ENCODE measurements around the gene FFAR3. TPM values are rescaled to one million over a fixed set of nuclear protein-coding genes. Genes with fewer than 3 reads are reported as not detected.

FFAR3 gene
- total RNA-seq, 2 experiments from 2014 or later: 4.9 to 5.3 TPM

DNA sequence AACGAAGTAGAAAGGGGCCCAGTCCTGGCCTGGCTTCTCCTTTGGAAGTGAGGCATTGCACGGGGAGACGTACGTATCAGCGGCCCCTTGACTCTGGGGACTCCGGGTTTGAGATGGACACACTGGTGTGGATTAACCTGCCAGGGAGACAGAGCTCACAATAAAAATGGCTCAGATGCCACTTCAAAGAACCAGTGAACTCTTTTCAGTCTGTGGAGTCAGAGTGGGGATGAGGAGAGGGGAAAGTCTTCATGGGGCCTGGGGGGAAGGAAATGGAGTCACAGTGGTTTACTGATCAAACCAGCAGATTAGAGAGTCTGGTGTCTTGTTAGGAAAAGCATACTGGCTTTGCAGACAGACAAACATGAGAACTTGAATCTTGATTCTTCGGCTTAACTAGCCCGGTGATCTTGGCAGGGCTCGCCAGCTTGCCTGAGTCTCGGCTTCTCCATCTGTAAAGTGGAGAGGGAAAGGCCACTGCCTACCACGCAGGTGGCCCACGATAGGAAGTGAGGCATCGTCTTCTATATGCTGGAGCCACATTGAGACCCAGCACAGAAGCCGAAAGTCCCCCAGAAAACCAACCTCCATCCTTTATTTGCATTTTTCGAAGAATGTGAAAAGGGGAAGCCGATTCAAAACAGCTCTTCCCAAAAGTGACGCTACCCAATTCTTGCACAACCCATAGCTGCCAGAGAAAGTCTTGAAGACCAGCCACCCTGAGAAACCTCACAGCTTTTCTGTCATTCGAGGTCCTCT is 10.9 kb upstream of the FFAR3 start, which contains the start of gene FFAR1:
Gene FFAR1 (plus strand): TSS at position 732 of the 759 bp plus-strand sequence. CDS start 3,650 bp downstream, outside the sequence.
- Mint-ChIP-seq H3K27ac (peak within 1 kb of the TSS; percentile 98), H3K27me3 (ENCODE audit: low read depth) (peaks cover 2% of the 10 kb centered on the region), H3K4me1 (ENCODE audit: low read depth) (peaks cover 32% of the 10 kb centered on the region), H3K9me3 (no peaks in the 10 kb centered on the region), H3K36me3 (ENCODE audit: low read depth) (no peaks in the 10 kb centered on the region), H3K4me3 (peak within 1 kb of the TSS; percentile 46)
- CTCF ChIA-PET: interaction anchor here (0.6 to 1.5 kb wide), 5 partner anchors 10 to 157 kb away, joined by 3 to 8 read pairs (median 5); no protein-coding TSS in a partner anchor
- DNase-seq: peak; percentile 91
- intact Hi-C loops (cut with micrococcal nuclease): loop anchor here (1.0 to 2.0 kb wide), 7 partner anchors 14 to 364 kb away; partner anchors contain the start of gene LSR

DNA sequence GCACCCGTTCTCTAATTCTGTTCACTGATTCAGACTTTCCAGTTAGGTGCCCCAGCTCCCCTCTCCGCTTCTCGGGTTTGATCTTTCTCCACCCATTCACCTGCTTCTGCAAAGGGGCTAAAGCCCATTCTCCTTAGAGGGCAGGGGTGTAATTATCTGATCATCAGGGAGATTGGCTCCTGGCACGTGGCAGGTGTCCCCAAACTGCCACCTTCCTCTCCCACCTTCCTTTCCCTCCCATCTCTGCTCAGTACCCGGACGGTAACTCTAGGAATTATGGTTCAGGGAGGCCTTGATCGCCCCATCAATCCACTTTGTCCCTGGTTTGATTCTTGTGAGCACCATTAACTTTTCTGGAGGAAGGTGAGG is 10.3 kb upstream of the FFAR3 start:
- Mint-ChIP-seq H3K36me3 (ENCODE audit: low read depth) (no peaks in the 10 kb centered on the region), H3K27ac (peak overlapping the region; percentile 98), H3K27me3 (ENCODE audit: low read depth) (peaks cover 2% of the 10 kb centered on the region), H3K4me3 (peak overlapping the region; percentile 46), H3K9me3 (no peaks in the 10 kb centered on the region), H3K4me1 (ENCODE audit: low read depth) (peaks cover 36% of the 10 kb centered on the region)
- no peak for DNase-seq
- intact Hi-C loops (cut with micrococcal nuclease): loop anchor here (1.0 to 2.0 kb wide), 7 partner anchors 15 to 363 kb away; partner anchors contain the start of gene LSR
- CTCF ChIA-PET: interaction anchor here (0.6 to 1.5 kb wide), 4 partner anchors 10 to 156 kb away, joined by 4 to 8 read pairs (median 6); no protein-coding TSS in a partner anchor

DNA sequence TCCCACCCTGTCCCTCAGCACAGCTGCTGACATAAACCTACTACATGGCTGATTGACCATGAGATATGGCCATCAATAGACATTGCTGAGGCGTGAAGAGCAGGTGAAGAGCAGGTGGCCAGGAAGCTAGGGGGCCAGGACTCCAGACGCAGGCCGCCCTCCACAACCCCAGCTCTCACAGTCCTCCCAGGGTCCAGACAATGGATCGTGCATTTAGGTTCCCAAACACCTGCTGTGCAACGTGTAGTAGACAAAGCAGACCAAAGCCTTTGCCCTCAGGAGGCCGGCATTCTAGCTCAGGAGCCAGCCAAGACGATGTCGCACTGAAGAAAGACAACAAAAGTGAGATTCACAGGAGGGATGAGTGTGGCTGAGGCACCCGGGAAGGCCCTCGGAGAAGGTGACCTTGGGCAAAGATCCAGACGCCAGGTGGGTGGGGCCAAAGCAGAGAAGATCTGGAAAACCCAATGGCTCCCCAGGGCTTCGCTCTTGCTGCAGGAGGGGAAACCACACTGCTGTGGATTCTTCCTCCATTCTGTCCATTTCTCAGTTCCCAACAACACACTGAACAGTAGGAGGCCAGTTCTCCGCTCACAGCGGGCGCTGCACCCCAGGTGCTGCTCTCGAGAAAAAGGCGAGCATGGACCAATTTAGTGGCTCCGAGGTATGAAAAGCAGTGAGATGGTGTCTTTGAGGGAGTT is 9.2 kb upstream of the FFAR3 start:
- Mint-ChIP-seq H3K4me3 (no peak overlapping the region), H3K9me3 (no peaks in the 10 kb centered on the region), H3K36me3 (ENCODE audit: low read depth) (no peaks in the 10 kb centered on the region), H3K27me3 (ENCODE audit: low read depth) (peaks cover 2% of the 10 kb centered on the region), H3K4me1 (ENCODE audit: low read depth) (peaks cover 38% of the 10 kb centered on the region), H3K27ac (peak overlapping the region; percentile 9)
- DNase-seq: no peak
- intact Hi-C loops (cut with micrococcal nuclease): no loop called here
- CTCF ChIA-PET: interaction anchor here (0.7 to 1.6 kb wide), 2 partner anchors 146 to 199 kb away, joined by 3 to 8 read pairs; no protein-coding TSS in a partner anchor

DNA sequence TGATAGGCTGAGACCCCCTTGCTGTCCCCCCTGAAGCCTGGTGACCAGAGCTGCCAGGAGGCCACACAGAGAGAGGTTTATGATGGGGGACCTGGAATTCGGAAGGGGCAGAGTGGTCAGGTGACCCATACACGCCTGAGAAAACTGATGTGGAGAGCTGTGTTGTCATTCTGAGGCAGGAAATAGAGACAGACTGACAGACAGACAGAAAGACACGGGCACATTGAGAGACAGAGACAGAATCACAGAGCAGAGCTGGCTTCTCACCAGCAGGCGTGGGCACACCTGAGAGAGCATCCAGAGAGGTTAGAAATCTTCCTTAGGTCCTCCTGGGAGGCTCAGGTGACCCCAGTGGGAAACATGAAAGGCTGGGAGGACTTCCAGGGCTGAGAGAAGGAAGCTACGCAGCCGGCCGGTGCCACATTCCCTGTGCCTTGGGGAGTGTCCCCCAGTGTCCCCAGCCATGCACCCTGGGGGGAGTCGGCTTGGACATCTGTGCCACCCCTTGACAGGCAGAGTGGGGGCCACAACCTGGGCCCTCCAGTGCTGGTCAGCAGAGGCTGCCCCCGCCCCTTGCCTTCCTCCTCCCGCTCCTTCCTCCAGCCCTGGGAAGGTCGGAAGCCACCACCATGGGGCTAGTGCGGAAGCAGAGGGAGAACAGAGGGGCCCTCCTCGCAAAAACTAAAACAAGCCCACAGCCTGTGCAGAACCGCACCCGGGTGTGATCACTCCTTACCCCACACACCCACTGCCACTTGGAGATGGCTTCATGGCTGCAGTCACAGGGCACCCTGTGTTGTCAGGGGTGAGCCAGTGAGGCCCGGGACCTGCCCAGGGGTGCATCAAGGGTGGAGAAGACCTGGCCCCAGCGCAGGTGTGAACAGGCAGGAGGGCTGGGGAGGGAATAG is 8.4 kb upstream of the FFAR3 start:
- Mint-ChIP-seq H3K4me3 (no peak overlapping the region), H3K36me3 (ENCODE audit: low read depth) (no peaks in the 10 kb centered on the region), H3K9me3 (no peaks in the 10 kb centered on the region), H3K4me1 (ENCODE audit: low read depth) (peaks cover 38% of the 10 kb centered on the region), H3K27ac (peak overlapping the region; percentile 9), H3K27me3 (ENCODE audit: low read depth) (peaks cover 2% of the 10 kb centered on the region)
- DNase-seq: no peak
- intact Hi-C loops (cut with micrococcal nuclease): no loop called here
- CTCF ChIA-PET: interaction anchor here (0.6 to 1.6 kb wide), 2 partner anchors 13 to 145 kb away, joined by 3 to 8 read pairs; no protein-coding TSS in a partner anchor

DNA sequence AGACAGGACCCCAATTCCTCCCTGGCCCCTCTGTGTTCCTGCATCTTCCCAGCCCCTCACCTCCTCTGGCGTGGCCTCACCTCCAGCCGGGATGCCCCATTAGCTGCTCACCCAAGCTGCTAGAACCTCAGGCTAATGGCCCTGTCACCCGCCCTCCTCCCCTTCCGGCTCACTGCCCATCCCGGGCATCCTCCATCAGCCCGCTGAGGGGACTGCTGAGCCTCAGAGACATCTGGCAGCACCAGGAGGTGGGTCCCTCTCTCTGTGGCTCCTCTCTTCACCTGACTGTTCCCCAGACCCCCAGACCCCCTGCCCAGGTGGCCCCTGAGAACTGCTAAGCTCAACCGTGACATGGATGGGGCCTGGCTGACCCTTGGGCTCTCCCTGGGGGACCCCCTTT is 7.7 kb upstream of the FFAR3 start:
- DNase-seq: no peak
- CTCF ChIA-PET: interaction anchor here (1.1 kb wide), 1 partner anchor 24 kb away, joined by 3 read pairs; no protein-coding TSS in a partner anchor
- no peaks in the 10 kb centered on the region for H3K9me3 Mint-ChIP-seq
- H3K27me3 Mint-ChIP-seq (ENCODE audit: low read depth): peaks cover 2% of the 10 kb centered on the region
- no peak overlapping the region for H3K27ac Mint-ChIP-seq
- intact Hi-C loops (cut with micrococcal nuclease): no loop called here
- peaks cover 38% of the 10 kb centered on the region for H3K4me1 Mint-ChIP-seq (ENCODE audit: low read depth)
- no peak overlapping the region for H3K4me3 Mint-ChIP-seq
- H3K36me3 Mint-ChIP-seq (ENCODE audit: low read depth): no peaks in the 10 kb centered on the region

DNA sequence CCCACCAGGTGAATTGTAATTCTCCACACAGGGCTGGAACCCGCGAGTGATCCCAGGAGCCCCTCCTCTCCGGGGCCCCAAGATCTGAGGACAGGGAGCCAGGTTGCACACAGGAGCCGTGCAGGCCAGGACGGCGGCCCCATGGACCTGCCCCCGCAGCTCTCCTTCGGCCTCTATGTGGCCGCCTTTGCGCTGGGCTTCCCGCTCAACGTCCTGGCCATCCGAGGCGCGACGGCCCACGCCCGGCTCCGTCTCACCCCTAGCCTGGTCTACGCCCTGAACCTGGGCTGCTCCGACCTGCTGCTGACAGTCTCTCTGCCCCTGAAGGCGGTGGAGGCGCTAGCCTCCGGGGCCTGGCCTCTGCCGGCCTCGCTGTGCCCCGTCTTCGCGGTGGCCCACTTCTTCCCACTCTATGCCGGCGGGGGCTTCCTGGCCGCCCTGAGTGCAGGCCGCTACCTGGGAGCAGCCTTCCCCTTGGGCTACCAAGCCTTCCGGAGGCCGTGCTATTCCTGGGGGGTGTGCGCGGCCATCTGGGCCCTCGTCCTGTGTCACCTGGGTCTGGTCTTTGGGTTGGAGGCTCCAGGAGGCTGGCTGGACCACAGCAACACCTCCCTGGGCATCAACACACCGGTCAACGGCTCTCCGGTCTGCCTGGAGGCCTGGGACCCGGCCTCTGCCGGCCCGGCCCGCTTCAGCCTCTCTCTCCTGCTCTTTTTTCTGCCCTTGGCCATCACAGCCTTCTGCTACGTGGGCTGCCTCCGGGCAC is 6.7 kb upstream of the FFAR3 start:
- no peak for DNase-seq
- no peaks in the 10 kb centered on the region for H3K9me3 Mint-ChIP-seq
- intact Hi-C loops (cut with micrococcal nuclease): loop anchor here (1.0 kb wide), 2 partner anchors 117 to 144 kb away; no protein-coding TSS in a partner anchor

DNA sequence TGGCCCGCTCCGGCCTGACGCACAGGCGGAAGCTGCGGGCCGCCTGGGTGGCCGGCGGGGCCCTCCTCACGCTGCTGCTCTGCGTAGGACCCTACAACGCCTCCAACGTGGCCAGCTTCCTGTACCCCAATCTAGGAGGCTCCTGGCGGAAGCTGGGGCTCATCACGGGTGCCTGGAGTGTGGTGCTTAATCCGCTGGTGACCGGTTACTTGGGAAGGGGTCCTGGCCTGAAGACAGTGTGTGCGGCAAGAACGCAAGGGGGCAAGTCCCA is 6.1 kb upstream of the FFAR3 start:
- H3K36me3 Mint-ChIP-seq (ENCODE audit: low read depth): no peaks in the 10 kb centered on the region
- no peak overlapping the region for H3K4me3 Mint-ChIP-seq
- DNase-seq: no peak
- H3K27me3 Mint-ChIP-seq (ENCODE audit: low read depth): no peaks in the 10 kb centered on the region
- intact Hi-C loops (cut with micrococcal nuclease): loop anchor here (1.0 kb wide), 2 partner anchors 116 to 143 kb away; no protein-coding TSS in a partner anchor
- no peak overlapping the region for H3K27ac Mint-ChIP-seq
- peaks cover 23% of the 10 kb centered on the region for H3K4me1 Mint-ChIP-seq (ENCODE audit: low read depth)
- H3K9me3 Mint-ChIP-seq: no peaks in the 10 kb centered on the region
- CTCF ChIA-PET: interaction anchor here (0.7 to 5.4 kb wide), 8 partner anchors 83 to 143 kb away, joined by 3 to 52 read pairs (median 4); no protein-coding TSS in a partner anchor

More for the DNA sequence above, 6.7 kb upstream of the FFAR3 start:
- no peaks in the 10 kb centered on the region for H3K27me3 Mint-ChIP-seq (ENCODE audit: low read depth)
- peaks cover 28% of the 10 kb centered on the region for H3K4me1 Mint-ChIP-seq (ENCODE audit: low read depth)
- CTCF ChIA-PET: interaction anchor here (1.1 to 5.4 kb wide), 2 partner anchors 23 to 117 kb away, joined by 3 to 52 read pairs; no protein-coding TSS in a partner anchor
- H3K4me3 Mint-ChIP-seq: no peak overlapping the region
- H3K27ac Mint-ChIP-seq: no peak overlapping the region
- no peaks in the 10 kb centered on the region for H3K36me3 Mint-ChIP-seq (ENCODE audit: low read depth)

DNA sequence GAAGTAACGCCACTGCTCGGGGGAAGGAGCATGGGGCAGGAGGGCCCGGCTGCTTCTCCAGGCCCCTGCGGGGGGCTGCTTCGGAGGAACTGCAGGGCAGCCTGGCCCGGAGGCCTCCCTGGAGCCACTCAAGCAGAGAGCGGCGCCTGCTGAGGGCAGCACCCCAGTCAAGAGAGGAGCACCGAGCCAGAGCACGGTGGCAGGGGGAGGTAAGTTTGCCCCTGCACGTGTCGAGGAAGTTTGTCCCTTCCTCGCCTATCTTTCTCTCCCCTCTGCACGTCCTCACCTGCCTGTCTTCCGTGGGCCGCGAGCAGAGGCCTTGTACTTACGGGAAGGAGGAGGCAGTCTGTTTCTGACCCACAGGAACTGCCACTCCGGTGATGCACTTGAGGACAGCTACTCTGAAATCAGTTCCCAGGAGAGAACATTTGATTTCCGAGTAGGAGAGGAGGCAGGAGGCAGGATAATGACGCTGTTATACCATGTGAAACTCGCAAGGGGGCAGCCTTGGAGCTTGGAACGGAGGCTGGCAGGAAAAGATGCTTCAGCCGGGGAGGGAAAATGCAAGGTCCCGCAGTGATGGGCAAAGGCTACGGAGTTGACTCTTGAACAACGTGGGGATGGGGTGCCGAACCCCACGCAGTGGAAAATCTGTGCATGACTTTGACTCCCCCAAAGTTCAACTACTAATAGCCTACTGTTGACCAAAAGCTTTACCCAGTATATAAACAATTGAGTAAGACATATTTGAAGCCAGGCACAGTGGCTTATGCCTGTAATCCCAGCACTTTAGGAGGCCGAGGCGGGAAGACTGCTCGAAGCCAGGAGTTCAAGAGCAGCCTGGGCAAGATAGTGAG is 5.6 kb upstream of the FFAR3 start:
- Mint-ChIP-seq H3K4me3 (no peak overlapping the region), H3K4me1 (ENCODE audit: low read depth) (peaks cover 22% of the 10 kb centered on the region)
- CTCF ChIA-PET: interaction anchor here (0.6 to 5.4 kb wide), 24 partner anchors 9 to 356 kb away, joined by 3 to 52 read pairs (median 4); no protein-coding TSS in a partner anchor

DNA sequence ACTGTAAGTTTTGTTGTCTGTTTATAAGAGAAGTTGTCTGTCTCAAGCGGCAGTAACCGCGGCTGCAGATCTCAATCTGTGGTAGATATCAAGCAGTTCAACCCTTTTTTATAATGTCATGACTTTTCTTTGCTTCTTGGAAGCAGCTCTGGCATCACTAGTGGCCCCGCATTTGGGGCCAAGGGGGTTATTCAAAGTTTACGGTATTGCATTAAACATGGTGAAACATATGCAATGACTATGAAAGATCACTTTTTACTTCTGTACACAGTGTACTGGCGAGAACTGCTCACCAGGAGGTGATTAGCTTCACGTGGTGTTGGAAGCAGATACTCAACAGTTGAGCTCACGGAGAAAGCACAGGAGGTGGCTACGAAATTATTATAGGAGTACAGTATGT is 4.6 kb upstream of the FFAR3 start:
- intact Hi-C loops (cut with micrococcal nuclease): no loop called here
- CTCF ChIA-PET: interaction anchor here (0.7 to 5.4 kb wide), 19 partner anchors 8 to 225 kb away, joined by 3 to 52 read pairs (median 4); no protein-coding TSS in a partner anchor
- no peaks in the 10 kb centered on the region for H3K36me3 Mint-ChIP-seq (ENCODE audit: low read depth)
- H3K27me3 Mint-ChIP-seq (ENCODE audit: low read depth): no peaks in the 10 kb centered on the region
- H3K27ac Mint-ChIP-seq: no peak overlapping the region
- H3K4me1 Mint-ChIP-seq (ENCODE audit: low read depth): peaks cover 20% of the 10 kb centered on the region
- H3K4me3 Mint-ChIP-seq: no peak overlapping the region
- DNase-seq: no peak
- no peaks in the 10 kb centered on the region for H3K9me3 Mint-ChIP-seq

More for the DNA sequence above, 5.6 kb upstream of the FFAR3 start:
- intact Hi-C loops (cut with micrococcal nuclease): loop anchor here (1.0 kb wide), 2 partner anchors 116 to 143 kb away; no protein-coding TSS in a partner anchor
- Mint-ChIP-seq H3K36me3 (ENCODE audit: low read depth) (no peaks in the 10 kb centered on the region), H3K27ac (no peak overlapping the region), H3K9me3 (no peaks in the 10 kb centered on the region), H3K27me3 (ENCODE audit: low read depth) (no peaks in the 10 kb centered on the region)
- peak; percentile 85 for DNase-seq

DNA sequence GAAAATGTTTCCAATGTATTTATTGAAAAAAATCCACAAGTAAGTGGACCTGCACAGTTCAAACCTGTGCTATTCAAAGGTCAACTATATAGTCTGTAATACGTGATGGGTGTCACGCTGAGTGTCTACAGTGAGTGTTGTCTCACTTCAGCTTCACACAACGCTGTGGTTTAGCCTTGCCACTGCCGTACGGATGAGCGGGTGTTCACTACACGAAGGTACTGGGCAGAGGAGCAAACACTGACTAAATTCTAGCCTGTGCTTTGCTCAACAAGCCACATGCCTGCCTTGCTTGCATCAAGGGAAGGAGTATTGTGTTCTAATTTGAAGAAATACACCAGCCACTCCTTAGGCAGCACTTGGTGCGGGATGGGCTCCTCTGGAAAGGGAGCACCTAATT is 3.4 kb upstream of the FFAR3 start:
- H3K4me3 Mint-ChIP-seq: no peak overlapping the region
- peaks cover 18% of the 10 kb centered on the region for H3K4me1 Mint-ChIP-seq (ENCODE audit: low read depth)
- no peaks in the 10 kb centered on the region for H3K27me3 Mint-ChIP-seq (ENCODE audit: low read depth)
- intact Hi-C loops (cut with micrococcal nuclease): no loop called here
- CTCF ChIA-PET: interaction anchor here (2.0 to 5.4 kb wide), 3 partner anchors 23 to 140 kb away, joined by 6 to 52 read pairs (median 44); no protein-coding TSS in a partner anchor
- no peaks in the 10 kb centered on the region for H3K36me3 Mint-ChIP-seq (ENCODE audit: low read depth)
- DNase-seq: no peak
- H3K27ac Mint-ChIP-seq: no peak overlapping the region
- H3K9me3 Mint-ChIP-seq: no peaks in the 10 kb centered on the region
